Activated T-cell treated with anti-CD3 and anti-CD28 coated beads, Interleukin-2, amount 50 U/mL, for 4 hours (primary cell): ENCODE results near the gene COX17. TPM values are rescaled to one million over a fixed set of nuclear protein-coding genes. Genes with fewer than 3 reads are reported as not detected.

Experiments
- ATAC-seq, 2 donors: fragments of 200-7000 bp; cut with Tn5 transposase; one replicate each; pipeline ENCODE4 v1.10.0; 2021
- DNase-seq: peaks from one replicate; pipeline ENCODE4 v3.0.0-alpha.2; 2020
- H3K27me3 Mint-ChIP-seq: one replicate; pipeline ENCODE4 v1.8.0; 2021; ENCODE audit warnings: low read depth, mixed read lengths
- H3K36me3 Mint-ChIP-seq: one replicate; pipeline ENCODE4 v1.8.0; 2022; ENCODE audit warnings: mixed read lengths; ENCODE audit not compliant: insufficient read depth
- H3K4me1 Mint-ChIP-seq: one replicate; pipeline ENCODE4 v1.8.0; 2021; ENCODE audit warnings: low read depth, mixed read lengths
- H3K4me3 Mint-ChIP-seq: one replicate; pipeline ENCODE4 v1.8.0; 2021; ENCODE audit warnings: mild to moderate bottlenecking, moderate library complexity, mixed read lengths
- H3K9me3 Mint-ChIP-seq: one replicate; pipeline ENCODE4 v1.8.0; 2021; ENCODE audit warnings: mixed read lengths
- total RNA-seq, 3 donors: library from RNA; stranded (reverse); gene quantifications; one replicate each; pipeline ENCODE4 v1.2.1, GENCODE V29; 2021

Gene COX17
- total RNA-seq, 3 donors from 2014 or later: 94.7 to 118 (median 106) TPM

- DNase-seq: no peak
- Mint-ChIP-seq H3K9me3 (no peaks in the 10 kb centered on the region), H3K27me3 (peaks cover 4% of the 10 kb centered on the region), H3K4me3 (no peak overlapping the region), H3K4me1 (peaks cover 33% of the 10 kb centered on the region), H3K36me3 (no peaks in the 10 kb centered on the region)
- ATAC-seq: no peak
These were observed 46.9 kb downstream of the COX17 start for GRCh38 chr3:119630128-119630879.

DNA sequence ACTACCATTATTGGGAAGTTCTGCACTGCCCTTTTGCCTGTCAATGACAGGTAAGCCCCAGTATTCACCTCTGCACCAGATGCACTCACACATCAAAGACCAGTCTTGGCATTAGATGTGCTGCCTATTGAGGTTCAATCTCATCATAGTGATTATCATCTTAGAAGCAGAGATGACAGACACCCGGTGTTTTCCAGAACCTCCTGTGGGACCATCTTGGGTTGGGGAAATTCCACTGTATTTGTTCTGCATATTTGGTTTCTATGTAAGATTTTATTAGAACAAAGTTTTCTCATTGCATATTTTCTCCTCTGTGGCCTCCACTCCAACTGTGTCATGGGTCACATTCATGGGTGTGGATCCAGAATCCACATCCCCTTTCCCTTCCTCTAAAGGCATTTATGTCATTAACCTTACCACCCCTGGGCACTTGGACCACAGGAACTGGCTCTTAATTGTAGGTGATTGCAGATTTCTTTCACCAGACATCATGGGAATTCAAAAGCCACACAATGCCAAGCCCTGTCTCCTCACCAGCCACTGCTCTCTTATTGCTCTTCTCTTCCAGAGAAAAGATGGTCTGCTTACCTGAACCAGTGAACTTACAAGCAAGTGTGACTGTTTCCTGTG lies 48.3 kb downstream of the COX17 start:
- Mint-ChIP-seq H3K4me3 (no peak overlapping the region), H3K4me1 (peaks cover 33% of the 10 kb centered on the region), H3K9me3 (no peaks in the 10 kb centered on the region), H3K36me3 (no peaks in the 10 kb centered on the region), H3K27me3 (peaks cover 6% of the 10 kb centered on the region)
- peak; percentile 54 to 56 for ATAC-seq
- DNase-seq: no peak

DNA sequence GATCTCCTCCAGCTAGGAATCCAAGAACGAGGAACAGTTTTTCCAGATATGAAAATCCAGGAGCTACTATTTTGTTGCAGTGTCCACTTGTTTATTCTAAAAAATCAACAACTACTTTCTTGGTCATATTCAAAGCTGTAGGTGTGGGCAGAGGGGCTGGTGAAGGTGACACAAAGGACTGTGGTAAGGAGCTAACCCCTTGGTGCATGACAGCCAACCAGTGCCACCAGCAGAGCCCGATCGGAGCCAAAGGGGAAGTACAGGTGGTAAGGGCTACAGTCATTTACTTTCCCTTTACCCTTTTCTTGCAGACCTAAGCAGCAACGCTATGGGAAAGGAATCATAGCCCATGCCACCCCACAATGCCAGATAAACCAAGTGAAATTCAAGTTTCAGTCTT lies 48.8 kb downstream of the COX17 start:
- peaks cover 33% of the 10 kb centered on the region for H3K4me1 Mint-ChIP-seq
- DNase-seq (no peak), ATAC-seq (peak; percentile 77 to 79)
- H3K27me3 Mint-ChIP-seq: peaks cover 6% of the 10 kb centered on the region
- H3K36me3 Mint-ChIP-seq: no peaks in the 10 kb centered on the region
- H3K9me3 Mint-ChIP-seq: no peaks in the 10 kb centered on the region
- H3K4me3 Mint-ChIP-seq: no peak overlapping the region

- ATAC-seq (peak in 1 of 2 donors; percentile 28), DNase-seq (no peak)
- Mint-ChIP-seq H3K9me3 (no peaks in the 10 kb centered on the region), H3K36me3 (no peaks in the 10 kb centered on the region), H3K4me3 (no peak overlapping the region), H3K4me1 (peaks cover 33% of the 10 kb centered on the region), H3K27me3 (peaks cover 6% of the 10 kb centered on the region)
These were observed 49.7 kb downstream of the COX17 start for GRCh38 chr3:119627461-119627860.

DNA sequence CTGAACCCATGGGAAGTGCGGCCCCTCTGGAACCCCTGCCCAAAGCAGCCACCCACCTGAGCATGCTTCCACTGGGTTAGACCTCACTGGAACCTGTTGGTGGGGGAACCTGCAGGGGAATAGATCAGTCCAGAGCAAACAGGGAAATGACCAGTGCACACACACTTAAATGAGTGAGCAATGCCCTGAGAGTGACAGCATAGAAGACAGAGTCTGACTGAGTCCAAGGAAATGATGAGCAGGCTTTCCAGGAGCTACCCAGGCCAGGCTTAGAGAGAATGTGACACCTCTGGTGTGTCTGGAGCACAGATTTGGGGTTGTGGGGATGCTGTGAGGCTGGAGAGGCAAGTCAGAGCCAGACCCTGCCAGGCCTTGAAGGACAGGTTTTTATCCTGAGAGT lies 51.0 kb downstream of the COX17 start:
- no peak overlapping the region for H3K4me3 Mint-ChIP-seq
- DNase-seq (no peak), ATAC-seq (no peak)
- peaks cover 8% of the 10 kb centered on the region for H3K27me3 Mint-ChIP-seq
- peaks cover 33% of the 10 kb centered on the region for H3K4me1 Mint-ChIP-seq
- H3K36me3 Mint-ChIP-seq: no peaks in the 10 kb centered on the region
- H3K9me3 Mint-ChIP-seq: no peaks in the 10 kb centered on the region

DNA sequence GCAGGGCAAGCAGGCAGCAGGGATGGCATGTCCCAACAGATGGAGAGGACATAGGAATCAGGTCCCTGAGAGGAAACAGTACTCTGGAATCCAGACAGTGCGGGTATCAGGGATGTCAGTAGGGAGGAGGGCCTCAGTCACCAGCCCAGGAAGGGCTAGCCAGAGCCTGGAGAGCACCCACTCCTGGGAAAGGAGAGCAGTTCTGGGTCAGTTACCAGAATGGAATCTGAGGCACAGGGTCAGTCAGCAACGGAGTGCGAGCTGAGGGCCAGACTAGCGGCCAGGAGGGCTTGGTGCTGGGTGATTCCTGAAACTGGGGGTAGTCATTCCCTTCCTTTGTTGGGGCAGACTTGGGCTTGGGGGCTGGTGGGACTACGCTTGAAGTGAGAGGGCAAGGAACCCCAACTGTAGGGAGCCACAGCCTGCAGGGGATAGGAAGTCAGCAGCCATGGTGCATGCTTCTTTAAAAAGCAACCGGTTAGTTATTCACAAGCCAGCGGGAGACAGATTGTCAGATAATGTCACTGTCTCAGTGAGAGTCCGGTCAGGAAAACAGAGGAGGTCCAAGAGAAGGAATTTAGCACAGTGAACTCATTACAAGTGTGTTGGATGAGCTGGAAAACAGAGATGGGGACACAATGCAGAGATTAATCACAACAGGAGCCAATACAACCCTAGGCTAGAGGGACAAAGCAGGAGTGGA lies 51.6 kb downstream of the COX17 start:
- no peaks in the 10 kb centered on the region for H3K9me3 Mint-ChIP-seq
- no peaks in the 10 kb centered on the region for H3K36me3 Mint-ChIP-seq
- peaks cover 8% of the 10 kb centered on the region for H3K27me3 Mint-ChIP-seq
- peaks cover 33% of the 10 kb centered on the region for H3K4me1 Mint-ChIP-seq
- no peak overlapping the region for H3K4me3 Mint-ChIP-seq
- DNase-seq (no peak), ATAC-seq (no peak)

DNA sequence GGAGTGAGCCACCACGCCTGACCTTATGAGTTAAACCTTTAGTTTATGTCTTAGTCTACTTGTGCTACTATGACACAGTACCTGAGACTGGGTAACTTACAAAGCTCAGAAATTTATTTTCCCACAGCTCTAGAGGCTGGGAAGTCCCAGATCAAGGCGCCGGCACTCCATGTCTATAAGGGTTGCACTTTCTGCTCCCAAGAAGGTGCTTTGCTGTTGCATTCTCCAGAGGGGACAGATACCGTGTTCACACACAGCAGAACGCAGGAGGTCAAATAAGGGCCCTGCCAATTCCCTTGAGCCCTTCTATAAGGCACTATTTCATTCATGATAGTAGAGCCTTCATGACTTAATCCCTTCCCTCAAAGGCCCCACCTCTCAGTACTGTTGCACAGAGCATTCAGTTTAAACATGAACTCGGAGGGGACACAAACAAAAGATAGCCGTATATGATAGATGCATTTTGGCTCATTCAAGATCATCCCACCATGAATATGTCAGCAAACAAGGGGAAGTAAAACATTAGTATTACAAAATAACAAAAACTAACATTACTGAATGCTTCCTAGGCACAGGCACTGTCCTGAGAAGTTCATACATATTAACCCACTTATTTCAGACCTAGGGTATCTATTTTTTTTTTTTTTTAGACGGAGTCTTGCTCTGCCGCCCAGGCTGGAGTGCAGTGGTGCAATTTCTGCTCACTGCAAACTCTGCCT lies 53.0 kb downstream of the COX17 start:
- ATAC-seq: no peak
- H3K27me3 Mint-ChIP-seq: peaks cover 8% of the 10 kb centered on the region
- no peak for DNase-seq
- no peaks in the 10 kb centered on the region for H3K9me3 Mint-ChIP-seq
- peaks cover 29% of the 10 kb centered on the region for H3K4me1 Mint-ChIP-seq
- no peak overlapping the region for H3K4me3 Mint-ChIP-seq
- no peaks in the 10 kb centered on the region for H3K36me3 Mint-ChIP-seq

GRCh38 chr3:119620899-119621298 lies 56.3 kb downstream of the COX17 start:
- peaks cover 8% of the 10 kb centered on the region for H3K27me3 Mint-ChIP-seq
- H3K4me3 Mint-ChIP-seq: no peak overlapping the region
- DNase-seq (no peak), ATAC-seq (no peak)
- H3K36me3 Mint-ChIP-seq: no peaks in the 10 kb centered on the region
- H3K4me1 Mint-ChIP-seq: peaks cover 2% of the 10 kb centered on the region
- no peaks in the 10 kb centered on the region for H3K9me3 Mint-ChIP-seq

Other genes with a start within 250 kb of the COX17 start
- 10 to 100 TPM; 44.2 to 53.2 (median 45.4) TPM for gene TMEM39A, start 213.8 kb downstream of the COX17 start, total RNA-seq
- gene POGLUT1, start 208.4 kb downstream of the COX17 start, total RNA-seq: 10 to 100 TPM; 16.4 to 22.4 (median 17.5) TPM
- 100 to 1,000 TPM; 112 to 120 (median 118) TPM for gene TIMMDC1, start 178.9 kb downstream of the COX17 start, total RNA-seq
- gene CD80, start 117.8 kb downstream of the COX17 start, total RNA-seq: 1 to 10 TPM; 1.6 to 6.2 (median 3.3) TPM
- 1 to 10 TPM; 1.6 to 3.3 (median 2.5) TPM for gene ADPRH, start 97.9 kb downstream of the COX17 start, total RNA-seq
- not detected for gene PLA1A, start 79.5 kb downstream of the COX17 start, total RNA-seq
- gene POPDC2, start 16.8 kb downstream of the COX17 start, total RNA-seq: 1 to 10 TPM in 2 of 3 donors, under 1 TPM in 1; 0.84 to 2.3 (median 2.0) TPM
- gene CFAP91, start 25.6 kb upstream of the COX17 start, total RNA-seq: under 1 TPM; 0.16 to 0.29 (median 0.25) TPM
- gene NR1I2, start 104.7 kb upstream of the COX17 start, total RNA-seq: under 1 TPM; 0.41 to 0.76 (median 0.47) TPM